GM18520 (cell line): ENCODE measurements around the gene SYF2.

ENCODE experiments used
- ATAC-seq: cut with Tn5 transposase; IDR thresholded peaks from one replicate; pipeline ENCODE4 v1.9.1; 2021; ENCODE audit not compliant: unreplicated experiment

Gene SYF2

GRCh38 chr1:25185409-25186160 is 46.7 kb downstream of the SYF2 start:
- no peak for ATAC-seq

DNA sequence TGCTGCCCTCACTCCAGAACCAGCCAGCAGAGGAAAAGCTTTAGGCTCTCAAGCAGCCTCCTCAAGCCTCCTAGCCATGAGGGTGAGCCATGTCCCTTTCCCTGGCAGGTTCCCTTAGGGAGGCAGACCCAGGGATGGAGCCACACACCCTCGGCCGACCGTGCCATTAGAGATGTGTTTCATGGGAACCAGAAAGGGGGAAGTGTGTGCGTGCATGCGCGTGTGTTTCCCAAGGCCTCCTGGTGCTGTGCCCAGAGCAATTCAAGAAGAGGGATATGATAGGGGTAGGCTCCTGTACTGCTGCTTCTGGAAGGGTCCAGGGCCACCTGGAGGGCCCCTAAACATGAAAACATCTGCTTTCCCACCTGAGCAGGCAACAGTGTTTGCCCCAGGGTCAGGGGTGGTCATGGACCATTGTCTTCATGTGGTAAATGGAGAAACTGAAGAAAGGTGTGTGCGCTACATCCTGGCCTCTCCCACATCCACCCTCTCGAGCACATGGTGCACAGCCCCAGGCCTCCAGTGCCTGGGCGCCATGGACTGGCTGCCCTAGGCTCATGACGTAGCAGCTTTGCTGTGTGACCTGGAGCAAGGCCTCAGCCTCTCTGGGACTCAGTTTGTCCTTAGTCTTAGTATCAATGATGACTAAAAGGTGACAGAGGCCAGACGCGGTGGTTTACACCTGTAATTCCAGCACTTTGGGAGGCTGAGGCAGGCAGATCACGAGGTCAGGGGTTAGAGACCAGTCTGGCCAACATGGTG is 48.1 kb downstream of the SYF2 start:
- no peak for ATAC-seq

GRCh38 chr1:25183126-25183980 is 48.9 kb downstream of the SYF2 start:
- no peak for ATAC-seq

DNA sequence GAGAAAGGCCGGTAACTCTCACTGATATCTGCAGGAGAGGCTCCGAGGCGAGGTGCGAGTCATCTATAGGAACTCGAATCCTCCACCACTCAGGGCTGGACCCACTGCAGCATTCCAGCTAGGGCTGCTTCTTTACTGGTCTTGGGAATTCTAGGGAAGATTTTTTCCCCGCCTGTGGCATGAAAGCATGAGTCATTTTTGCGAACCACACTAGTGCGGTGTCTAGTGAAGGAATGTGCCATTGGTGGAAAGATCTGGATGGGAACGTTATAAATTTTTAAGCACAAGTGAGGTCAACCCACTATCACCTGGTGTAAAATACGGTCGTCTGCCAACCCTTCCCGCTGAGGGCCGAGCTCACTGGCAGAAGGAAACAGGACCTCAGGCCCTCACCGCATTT is 49.7 kb downstream of the SYF2 start:
- ATAC-seq, result no peak

DNA sequence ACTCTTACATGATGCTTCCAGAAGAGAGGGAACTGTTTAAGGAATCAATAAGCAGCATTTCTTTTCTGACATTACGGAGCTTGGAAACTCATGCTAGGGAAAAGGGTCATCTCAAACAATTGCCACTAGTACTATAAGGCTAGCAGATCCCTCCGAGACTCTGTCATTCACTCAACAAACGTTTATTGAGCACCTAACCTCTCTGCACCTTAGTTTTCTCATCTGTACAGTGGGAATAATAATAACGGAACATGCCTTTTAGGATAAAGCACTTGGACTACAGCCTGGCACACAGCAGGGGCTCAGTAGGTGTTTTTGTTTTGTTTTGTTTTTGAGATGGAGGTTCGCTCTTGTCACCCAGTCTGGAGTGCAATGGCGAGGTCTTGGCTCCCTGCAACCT is 51.3 kb downstream of the SYF2 start:
- no peak for ATAC-seq

DNA sequence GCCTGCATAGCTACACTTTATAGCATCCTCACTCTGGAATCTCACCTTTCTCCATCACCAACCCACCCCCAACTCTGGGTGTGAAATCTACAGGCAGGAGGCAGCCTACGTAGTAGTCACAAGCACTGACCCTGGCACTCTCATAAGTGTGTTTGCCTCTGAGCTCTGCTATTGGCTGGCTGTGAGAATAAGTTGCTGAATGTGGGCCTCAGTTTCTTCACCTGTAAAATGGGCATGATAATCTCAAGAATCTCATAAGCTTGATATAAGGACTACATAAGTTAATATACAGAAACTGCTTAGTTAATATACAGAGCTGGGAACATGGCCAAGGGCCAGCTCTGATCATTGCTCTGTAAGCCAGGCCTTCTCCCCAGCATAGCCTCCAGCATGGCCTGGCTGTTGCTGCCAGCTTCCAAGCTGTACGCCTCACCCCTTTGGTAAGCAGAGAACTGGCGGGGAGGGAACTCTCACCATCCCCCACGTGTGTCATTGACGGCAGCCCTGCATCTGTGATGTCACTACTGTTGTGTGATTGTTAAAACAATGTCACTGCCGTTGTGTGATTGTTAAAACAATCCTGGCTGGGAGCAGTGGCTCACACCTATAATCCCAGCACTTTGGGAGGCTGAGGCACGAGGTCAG is 53.3 kb downstream of the SYF2 start:
- no peak for ATAC-seq

DNA sequence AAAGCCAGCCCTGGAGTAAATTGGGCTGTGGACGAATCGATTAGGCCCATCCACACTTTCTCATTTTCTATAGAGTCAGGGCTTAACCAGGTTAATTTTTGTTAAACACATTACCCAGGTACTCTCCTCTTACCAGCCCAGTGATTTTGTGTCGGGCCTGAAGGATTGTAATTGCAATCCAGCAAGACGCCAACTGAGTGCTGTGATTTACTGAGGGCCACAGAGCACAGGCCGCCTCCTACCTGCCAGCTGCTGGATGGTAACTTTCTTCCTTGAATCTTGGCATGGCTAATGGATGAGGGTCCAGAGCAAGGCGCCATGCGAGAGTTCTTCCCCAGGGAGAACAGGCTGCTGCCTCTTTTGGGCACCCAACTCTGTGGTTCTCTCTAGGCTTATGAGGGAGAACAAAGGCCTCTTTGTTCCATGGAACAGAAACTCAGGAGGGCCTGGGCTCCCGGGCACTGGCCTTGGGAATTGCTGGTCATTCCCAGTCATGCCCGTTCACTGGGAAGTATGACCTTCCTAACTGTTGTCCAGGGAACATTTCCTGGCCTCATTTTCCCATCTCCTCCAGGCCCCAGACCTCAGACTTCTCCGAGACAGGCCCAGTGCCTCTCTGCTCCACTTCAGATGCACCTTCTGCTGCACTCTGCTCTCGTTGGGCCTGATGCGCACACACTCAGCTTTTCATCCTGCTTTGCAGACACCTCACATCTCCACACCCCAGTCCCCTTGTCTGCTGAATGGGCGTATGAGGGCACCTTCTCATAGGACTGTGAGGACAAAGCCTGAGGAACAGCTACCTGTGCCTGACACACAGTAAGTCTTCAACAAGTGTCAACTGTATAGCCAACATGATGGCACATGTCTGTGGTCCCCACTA is 57.3 kb downstream of the SYF2 start:
- ATAC-seq, result no peak

DNA sequence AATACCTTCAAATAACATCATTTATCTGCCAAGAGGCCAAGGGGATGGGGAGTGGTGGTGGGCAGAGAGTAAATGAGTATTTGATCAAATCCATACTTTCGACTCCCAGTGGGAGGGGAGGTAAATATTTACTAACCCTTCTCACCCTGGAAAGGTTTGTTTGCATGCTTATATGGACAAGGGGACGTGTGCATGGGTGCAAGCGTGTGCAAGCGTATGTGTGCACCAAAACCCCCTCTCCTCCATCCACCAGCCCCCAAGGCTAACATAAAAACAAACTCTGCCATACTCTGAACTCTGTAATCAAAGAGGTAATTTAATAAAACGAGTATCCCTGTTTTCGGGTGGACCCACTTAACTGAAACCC is 58.0 kb downstream of the SYF2 start:
- ATAC-seq, result no peak

DNA sequence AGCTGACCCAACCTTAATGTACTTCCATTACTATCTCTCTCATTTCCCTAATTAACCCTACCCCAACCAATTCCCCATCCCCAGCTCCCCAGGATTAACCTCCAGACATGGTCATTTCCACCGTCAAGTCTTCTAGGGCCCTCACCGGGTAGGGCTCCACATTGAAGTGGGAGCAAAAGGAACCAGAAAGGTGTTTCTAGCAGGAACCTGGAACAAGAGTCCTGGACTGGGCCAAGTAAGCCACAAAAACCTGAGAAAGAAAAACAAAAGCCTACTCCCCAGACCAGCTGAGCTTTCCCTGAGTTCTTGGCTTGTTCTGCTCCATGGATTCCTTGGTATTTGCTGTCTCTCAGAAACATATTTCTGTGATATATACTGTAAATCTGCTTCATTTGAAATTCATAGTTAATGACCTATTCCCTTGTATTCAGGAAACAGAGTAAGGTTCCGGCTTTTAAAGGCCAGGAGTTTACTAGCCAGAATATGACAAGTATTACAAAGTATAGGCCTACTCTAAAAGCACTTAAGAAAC is 58.4 kb downstream of the SYF2 start:
- ATAC-seq, result no peak
